HepG2 (cell line): ENCODE measurements around the gene SMYD1. TPM values are rescaled to one million over a fixed set of nuclear protein-coding genes. Genes with fewer than 3 reads are reported as not detected.
A peak's percentile ranks its signal among the peaks of the same experiment; 100 is the strongest.

Experiments
- ATF1 ChIP-seq: IDR thresholded peaks from 2 replicates; pipeline ENCODE4 v1.6.1; 2016; ENCODE audit warnings: mild to moderate bottlenecking, control low read depth
- DPF2 ChIP-seq: sonication (generic); formaldehyde crosslinking; IDR thresholded peaks from 2 replicates; pipeline ENCODE4 v1.4.0; 2020; ENCODE audit warnings: mild to moderate bottlenecking, low read depth, missing genetic modification reagents, borderline replicate concordance
- E2F5 ChIP-seq: sonication (generic); formaldehyde crosslinking; conservative IDR thresholded peaks from 2 replicates; pipeline ENCODE4 v1.4.0; 2020; ENCODE audit warnings: missing genetic modification reagents
- EP300 ChIP-seq, 3 experiments: sonication (generic) in 1 of 3; formaldehyde crosslinking in 1 of 3; IDR thresholded peaks; 2 replicates each; pipeline versions ENCODE4 v1.5.1 to v1.6.1; 2011 to 2020; ENCODE audit warnings: low read depth in 2 of 3, low read length in 2 of 3, borderline replicate concordance in 1 of 3, improper control_type of control experiment in 1 of 3, mild to moderate bottlenecking in 1 of 3, missing genetic modification reagents in 1 of 3, moderate library complexity in 1 of 3
- FOSL1 ChIP-seq: sonication (generic); formaldehyde crosslinking; IDR thresholded peaks from 2 replicates; pipeline ENCODE4 v1.9.0; 2021; ENCODE audit warnings: missing genetic modification reagents, borderline replicate concordance
- FOXP1 ChIP-seq, 2 experiments: fragments of 450-650 bp in 1 of 2; IDR thresholded peaks; 2 replicates each; pipeline ENCODE4 v1.6.1; 2017 to 2018; ENCODE audit warnings: antibody characterized with exemption in 1 of 2
- HMG20A ChIP-seq: IDR thresholded peaks from 2 replicates; pipeline ENCODE4 v1.6.1; 2016; ENCODE audit warnings: borderline replicate concordance
- HNRNPUL1 ChIP-seq: fragments of 200-400 bp; formaldehyde crosslinking; IDR thresholded peaks from 2 replicates; pipeline ENCODE4 v1.6.1; 2017; ENCODE audit warnings: low read depth, mild to moderate bottlenecking, low read length, moderate library complexity
- MIXL1 ChIP-seq: IDR thresholded peaks from 2 replicates; pipeline ENCODE4 v1.6.1; 2016
- MTA1 ChIP-seq: sonication (generic); formaldehyde crosslinking; IDR thresholded peaks from 2 replicates; pipeline ENCODE4 v1.4.0; 2020; ENCODE audit warnings: missing genetic modification reagents, mild to moderate bottlenecking, borderline replicate concordance
- NR2C2 ChIP-seq: sonication (generic); formaldehyde crosslinking; IDR thresholded peaks from 2 replicates; pipeline ENCODE4 v1.4.0; 2020; ENCODE audit warnings: missing genetic modification reagents, mild to moderate bottlenecking, moderate library complexity, borderline replicate concordance
- POGZ ChIP-seq: sonication (generic); formaldehyde crosslinking; IDR thresholded peaks from 2 replicates; pipeline ENCODE4 v1.4.0; 2020; ENCODE audit warnings: mild to moderate bottlenecking, missing genetic modification reagents
- SP4 ChIP-seq: sonication (generic); formaldehyde crosslinking; IDR thresholded peaks from 2 replicates; pipeline ENCODE4 v1.8.1; 2023; ENCODE audit warnings: mild to moderate bottlenecking, missing genetic modification reagents
- STAG1 ChIP-seq: sonication (generic); formaldehyde crosslinking; IDR thresholded peaks from 2 replicates; pipeline ENCODE4 v1.4.0; 2020; ENCODE audit warnings: missing genetic modification reagents
- SYNCRIP ChIP-seq: fragments of 200-400 bp; formaldehyde crosslinking; IDR thresholded peaks from 2 replicates; pipeline ENCODE4 v1.6.1; 2018; ENCODE audit warnings: mild to moderate bottlenecking, low read depth, low read length; ENCODE audit not compliant: insufficient read depth
- TEAD3 ChIP-seq: optimal IDR thresholded peaks from 2 replicates; pipeline ENCODE3; 2016; ENCODE audit warnings: borderline replicate concordance
- ZBTB4 ChIP-seq: sonication (generic); formaldehyde crosslinking; IDR thresholded peaks from 2 replicates; pipeline ENCODE4 v1.4.0; 2020; ENCODE audit warnings: missing genetic modification reagents, mild to moderate bottlenecking, borderline replicate concordance
- ZBTB7B ChIP-seq: sonication (generic); formaldehyde crosslinking; IDR thresholded peaks from 2 replicates; pipeline ENCODE4 v1.4.0; 2020; ENCODE audit warnings: missing genetic modification reagents
- ZMYM2 ChIP-seq: sonication (generic); formaldehyde crosslinking; IDR thresholded peaks from 2 replicates; pipeline ENCODE4 v1.8.0; 2022; ENCODE audit warnings: mild to moderate bottlenecking, missing genetic modification reagents
- ZNF12 ChIP-seq: sonication (generic); formaldehyde crosslinking; IDR thresholded peaks from 2 replicates; pipeline ENCODE4 v1.5.0; 2020; ENCODE audit warnings: missing genetic modification reagents
- ZNF350 ChIP-seq: sonication (generic); formaldehyde crosslinking; IDR thresholded peaks from 2 replicates; pipeline ENCODE4 v1.4.0; 2020; ENCODE audit warnings: mild to moderate bottlenecking, low read depth, missing genetic modification reagents, borderline replicate concordance
- ZNF782 ChIP-seq: sonication (generic); formaldehyde crosslinking; IDR thresholded peaks from 2 replicates; pipeline ENCODE4 v1.4.0; 2020; ENCODE audit warnings: missing genetic modification reagents, mild to moderate bottlenecking, borderline replicate concordance
- polyA plus RNA-seq, 8 experiments: library from polyadenylated mRNA; depleted of rRNA in 3 of 8; stranded (reverse) in 7 of 8; unstranded in 1 of 8; fragments of >200 nt; fragmentation: Illumina TruSeq in 4 of 8; extraction: Trizol in 4 of 8; gene quantifications; 2 replicates each; pipeline versions ENCODE4 v1.2.1 to v1.2.3, GENCODE V29; 2011 to 2016; ENCODE audit warnings: low read depth in 4 of 8, missing spikeins in 1 of 8, mixed read lengths in 1 of 8; ENCODE audit not compliant: insufficient read depth in 1 of 8
- total RNA-seq, 5 experiments: library from RNA; depleted of rRNA; stranded (reverse); fragments of >200 nt; fragmentation: Illumina TruSeq; extraction: Trizol; gene quantifications; 2 replicates each; pipeline ENCODE4 v1.2.3, GENCODE V29; 2016; ENCODE audit warnings: low read depth in 1 of 5
- TF ChIP-seq, protein P1 (sequence below): sonication (generic); IDR thresholded peaks from 2 replicates; pipeline ENCODE4 v1.6.1; 2016; ENCODE audit warnings: low read depth, borderline replicate concordance

SMYD1 gene
- total and polyA plus RNA-seq, 2 of the 13 experiments (the other 11 are each of a cell fraction or from before 2014, with no cell fraction given): not detected

- TF ChIP-seq ZBTB4 (CRISPR knock-in tag): peak; percentile 29; the same call in 1 of the 2 replicates
- 0 out of 2 replicates have a peak, but pooled peaks have one; percentile 10 for TF ChIP-seq STAG1
- TF ChIP-seq SYNCRIP: no peak
- peak; percentile 66 for TF ChIP-seq NR2C2
- peak; percentile 1; the same call in 1 of the 2 replicates for TF ChIP-seq POGZ (CRISPR knock-in tag)
- no peak for TF ChIP-seq HNRNPUL1
- TF ChIP-seq HMG20A (CRISPR knock-in tag): peak; percentile 69; the same call in 1 of the 2 replicates
- peak in 1 of 2 experiments; percentile 95; a peak in 2 of 4 replicates for TF ChIP-seq EP300 (IDR thresholded peaks at IDR 0.05; ENCODE audit: low read depth in 2 of 2, low read length in 2 of 2)
- peak; percentile 27; the same call in 1 of the 2 replicates for TF ChIP-seq EP300 (CRISPR knock-in tag; IDR thresholded peaks at IDR 0.05; ENCODE audit: borderline replicate concordance)
- TF ChIP-seq, protein P1, sequence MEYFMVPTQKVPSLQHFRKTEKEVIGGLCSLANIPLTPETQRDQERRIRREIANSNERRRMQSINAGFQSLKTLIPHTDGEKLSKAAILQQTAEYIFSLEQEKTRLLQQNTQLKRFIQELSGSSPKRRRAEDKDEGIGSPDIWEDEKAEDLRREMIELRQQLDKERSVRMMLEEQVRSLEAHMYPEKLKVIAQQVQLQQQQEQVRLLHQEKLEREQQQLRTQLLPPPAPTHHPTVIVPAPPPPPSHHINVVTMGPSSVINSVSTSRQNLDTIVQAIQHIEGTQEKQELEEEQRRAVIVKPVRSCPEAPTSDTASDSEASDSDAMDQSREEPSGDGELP: peak; percentile 30; the same call in 1 of the 2 replicates
- TF ChIP-seq MTA1 (CRISPR knock-in tag): peak; percentile 60; the same call in 1 of the 2 replicates
- TF ChIP-seq MIXL1 (CRISPR knock-in tag): peak; percentile 77; the same call in 1 of the 2 replicates
- peak; percentile 40; the same call in 1 of the 2 replicates for TF ChIP-seq DPF2
- peak; percentile 38; the same call in 1 of the 2 replicates for TF ChIP-seq ZNF350 (CRISPR knock-in tag)
- peak; percentile 36; the same call in 1 of the 2 replicates for TF ChIP-seq FOSL1 (CRISPR knock-in tag)
- no peak for TF ChIP-seq E2F5 (CRISPR knock-in tag)
- TF ChIP-seq ZMYM2 (CRISPR knock-in tag): peak; percentile 63
- no peak for TF ChIP-seq FOXP1 (IDR thresholded peaks at IDR 0.05)
- peak; percentile 49; the same call in 1 of the 2 replicates for TF ChIP-seq FOXP1 (CRISPR knock-in tag; IDR thresholded peaks at IDR 0.05)
- no peak for TF ChIP-seq ZNF782
- no peak for TF ChIP-seq SP4 (CRISPR knock-in tag)
- TF ChIP-seq ATF1 (CRISPR knock-in tag): peak; percentile 49; the same call in 1 of the 2 replicates
- peak; percentile 33; the same call in 1 of the 2 replicates for TF ChIP-seq ZBTB7B (CRISPR knock-in tag)
- 0 out of 2 replicates have a peak, but pooled peaks have one; percentile 7 for TF ChIP-seq ZNF12 (CRISPR knock-in tag)
- no peak for TF ChIP-seq TEAD3 (CRISPR knock-in tag)
These were observed 63.8 kb downstream of the SMYD1 start (continued) for GRCh38 chr2:88131201-88131998.
